ENCODE measurements around the gene DCUN1D1. TPM values are rescaled to one million over a fixed set of nuclear protein-coding genes. Genes with fewer than 3 reads are reported as not detected.

Gene DCUN1D1
- total RNA-seq, 2 experiments from 2014 or later = 60.2 to 63.1 TPM

GRCh38 chr3:182892226-182892625 is 88.1 kb downstream of the DCUN1D1 start:
- no peaks in the 10 kb centered on the region for H3K9me3 Mint-ChIP-seq
- peaks cover 37% of the 10 kb centered on the region for H3K36me3 Mint-ChIP-seq (ENCODE audit: low read depth)
- no peak overlapping the region for H3K4me3 Mint-ChIP-seq
- CTCF ChIA-PET = interaction anchor here (0.6 to 0.9 kb wide), 2 partner anchors 96 to 178 kb away, joined by 3 read pairs; no protein-coding TSS in a partner anchor
- H3K27me3 Mint-ChIP-seq = no peaks in the 10 kb centered on the region
- no peak for DNase-seq
- H3K27ac Mint-ChIP-seq = no peak overlapping the region
- POLR2A ChIA-PET = no interaction called here
- H3K4me1 Mint-ChIP-seq = no peaks in the 10 kb centered on the region

GRCh38 chr3:182891364-182891763 is 89.0 kb downstream of the DCUN1D1 start:
- Mint-ChIP-seq H3K4me3 (no peak overlapping the region), H3K36me3 (ENCODE audit: low read depth) (peaks cover 44% of the 10 kb centered on the region), H3K4me1 (no peaks in the 10 kb centered on the region), H3K27me3 (no peaks in the 10 kb centered on the region), H3K27ac (no peak overlapping the region), H3K9me3 (no peaks in the 10 kb centered on the region)
- no peak for DNase-seq
- CTCF ChIA-PET = no interaction called here
- POLR2A ChIA-PET = no interaction called here

GRCh38 chr3:182889948-182890629 is 90.2 kb downstream of the DCUN1D1 start:
- peaks cover 47% of the 10 kb centered on the region for H3K36me3 Mint-ChIP-seq (ENCODE audit: low read depth)

More at GRCh38 chr3:182889948-182890629, 90.2 kb downstream of the DCUN1D1 start:
- DNase-seq = no peak
- no peaks in the 10 kb centered on the region for H3K27me3 Mint-ChIP-seq
- H3K9me3 Mint-ChIP-seq = no peaks in the 10 kb centered on the region
- no peak overlapping the region for H3K4me3 Mint-ChIP-seq
- H3K4me1 Mint-ChIP-seq = no peaks in the 10 kb centered on the region
- ChIA-PET POLR2A (no interaction called here), CTCF (no interaction called here)
- no peak overlapping the region for H3K27ac Mint-ChIP-seq

Other genes with a start within 250 kb of the DCUN1D1 start
- 100 to 1,000 TPM; 128 to 131 TPM for gene ATP11B, start 187.0 kb downstream of the DCUN1D1 start, total RNA-seq
- gene MCCC1, start 119.0 kb upstream of the DCUN1D1 start, total RNA-seq = 10 to 100 TPM; 23.5 to 27.5 TPM
- gene LAMP3, start 182.2 kb upstream of the DCUN1D1 start, total RNA-seq = 10 to 100 TPM; 13.6 to 13.8 TPM